ENCODE results near the gene GOLGA6L2.
A peak's percentile ranks its signal among the peaks of the same experiment; 100 is the strongest.

The GOLGA6L2 gene

DNA sequence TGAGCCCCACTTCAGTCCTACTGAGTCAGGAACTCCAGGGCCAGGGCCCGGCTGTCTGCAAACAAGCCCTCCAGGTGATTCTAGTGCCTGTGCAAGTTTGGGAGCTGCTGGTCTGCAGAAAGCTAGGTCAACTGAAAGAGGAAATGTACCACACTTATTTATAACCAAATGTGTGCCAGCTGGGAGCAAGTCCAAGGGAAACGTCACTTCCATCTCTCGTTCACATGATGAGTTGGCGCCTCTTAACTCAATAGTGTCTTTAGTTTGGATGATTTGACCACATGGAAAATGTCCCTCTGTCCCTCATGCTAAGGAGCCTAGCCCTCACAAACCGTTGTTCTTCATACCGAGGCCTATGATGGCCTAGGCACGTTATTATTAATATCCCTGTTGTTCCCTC, 49.3 kb downstream of the GOLGA6L2 start:
- H4K20me1 ChIP-seq (ENCODE audit: insufficient read depth, low read length) = no peaks in the 10 kb centered on the region
- TF ChIP-seq EZH2phosphoT487 (IDR thresholded peaks at IDR 0.05; ENCODE audit: low read length) = no peak
- no peak for TF ChIP-seq EZH2 (optimal IDR thresholded peaks at IDR 0.05; ENCODE audit: low read depth, low read length)
- TF ChIP-seq, protein P1, sequence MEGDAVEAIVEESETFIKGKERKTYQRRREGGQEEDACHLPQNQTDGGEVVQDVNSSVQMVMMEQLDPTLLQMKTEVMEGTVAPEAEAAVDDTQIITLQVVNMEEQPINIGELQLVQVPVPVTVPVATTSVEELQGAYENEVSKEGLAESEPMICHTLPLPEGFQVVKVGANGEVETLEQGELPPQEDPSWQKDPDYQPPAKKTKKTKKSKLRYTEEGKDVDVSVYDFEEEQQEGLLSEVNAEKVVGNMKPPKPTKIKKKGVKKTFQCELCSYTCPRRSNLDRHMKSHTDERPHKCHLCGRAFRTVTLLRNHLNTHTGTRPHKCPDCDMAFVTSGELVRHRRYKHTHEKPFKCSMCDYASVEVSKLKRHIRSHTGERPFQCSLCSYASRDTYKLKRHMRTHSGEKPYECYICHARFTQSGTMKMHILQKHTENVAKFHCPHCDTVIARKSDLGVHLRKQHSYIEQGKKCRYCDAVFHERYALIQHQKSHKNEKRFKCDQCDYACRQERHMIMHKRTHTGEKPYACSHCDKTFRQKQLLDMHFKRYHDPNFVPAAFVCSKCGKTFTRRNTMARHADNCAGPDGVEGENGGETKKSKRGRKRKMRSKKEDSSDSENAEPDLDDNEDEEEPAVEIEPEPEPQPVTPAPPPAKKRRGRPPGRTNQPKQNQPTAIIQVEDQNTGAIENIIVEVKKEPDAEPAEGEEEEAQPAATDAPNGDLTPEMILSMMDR (IDR thresholded peaks at IDR 0.05; ENCODE audit: low read length) = no peak
- H2AFZ ChIP-seq (ENCODE audit: low read length) = peak overlapping the region; percentile 22; the same call in 1 of the 2 replicates
- no peaks in the 10 kb centered on the region for H3F3A ChIP-seq (ENCODE audit: insufficient read depth, low read length)
- H3K4me3 ChIP-seq (ENCODE audit: low read length) = no peak overlapping the region
- H3K9ac ChIP-seq (ENCODE audit: low read length) = no peak overlapping the region
- H3K27me3 ChIP-seq (replicated peaks; ENCODE audit: insufficient read depth, low read length) = no peaks in the 10 kb centered on the region
- peak overlapping the region; percentile 13; the same call in 1 of the 2 replicates for H3K4me2 ChIP-seq (ENCODE audit: low read depth, low read length)
- no peaks in the 10 kb centered on the region for H3K36me3 ChIP-seq (replicated peaks; ENCODE audit: insufficient read depth, low read length)
- H3K9me3 ChIP-seq (replicated peaks; ENCODE audit: insufficient read depth, low read length) = no peaks in the 10 kb centered on the region
- H3K4me1 ChIP-seq (ENCODE audit: low read length) = peaks cover 8% of the 10 kb centered on the region; the same call in 1 of the 2 replicates
- no peaks in the 10 kb centered on the region for H3K79me2 ChIP-seq (ENCODE audit: low read length)
- no peak overlapping the region for H3K27ac ChIP-seq (ENCODE audit: low read length)
- no peaks in the 10 kb centered on the region for H3K9me2 ChIP-seq (replicated peaks; ENCODE audit: insufficient read depth, low read length)
- DNase-seq = no peak

DNA sequence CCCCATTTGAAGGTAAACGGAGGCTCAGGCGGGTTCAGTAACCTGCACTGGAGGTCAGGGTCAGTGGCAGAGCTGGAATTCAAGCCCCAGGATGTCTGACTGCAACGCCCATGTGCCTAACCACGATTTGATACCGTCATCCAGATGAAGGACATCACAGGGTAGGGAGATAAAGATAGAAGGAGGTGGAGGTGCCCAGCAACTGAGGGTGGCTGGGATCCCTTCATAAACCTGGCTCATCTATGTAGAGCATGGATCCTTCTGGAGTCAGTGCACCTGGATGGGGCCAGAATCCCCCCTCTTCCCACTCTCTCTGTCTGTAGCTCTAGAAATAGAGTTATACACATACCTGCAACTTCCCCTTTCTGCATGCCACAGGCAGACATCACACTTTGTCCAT, 51.2 kb downstream of the GOLGA6L2 start:
- H4K20me1 ChIP-seq (ENCODE audit: insufficient read depth, low read length) = no peaks in the 10 kb centered on the region
- no peak overlapping the region for H3K4me2 ChIP-seq (ENCODE audit: low read depth, low read length)
- H3K9me3 ChIP-seq (replicated peaks; ENCODE audit: insufficient read depth, low read length) = no peaks in the 10 kb centered on the region
- no peak overlapping the region for H2AFZ ChIP-seq (ENCODE audit: low read length)
- H3K4me3 ChIP-seq (ENCODE audit: low read length) = no peak overlapping the region
- H3K27me3 ChIP-seq (replicated peaks; ENCODE audit: insufficient read depth, low read length) = no peaks in the 10 kb centered on the region
- DNase-seq = no peak
- no peaks in the 10 kb centered on the region for H3K36me3 ChIP-seq (replicated peaks; ENCODE audit: insufficient read depth, low read length)
- peaks cover 8% of the 10 kb centered on the region; the same call in 1 of the 2 replicates for H3K4me1 ChIP-seq (ENCODE audit: low read length)
- no peaks in the 10 kb centered on the region for H3F3A ChIP-seq (ENCODE audit: insufficient read depth, low read length)
- H3K9ac ChIP-seq (ENCODE audit: low read length) = no peak overlapping the region
- no peaks in the 10 kb centered on the region for H3K9me2 ChIP-seq (replicated peaks; ENCODE audit: insufficient read depth, low read length)
- TF ChIP-seq, protein P1 (IDR thresholded peaks at IDR 0.05; ENCODE audit: low read length) = no peak
- TF ChIP-seq EZH2phosphoT487 (IDR thresholded peaks at IDR 0.05; ENCODE audit: low read length) (no peak), EZH2 (optimal IDR thresholded peaks at IDR 0.05; ENCODE audit: low read depth, low read length) (no peak)
- no peaks in the 10 kb centered on the region for H3K79me2 ChIP-seq (ENCODE audit: low read length)
- H3K27ac ChIP-seq (ENCODE audit: low read length) = no peak overlapping the region

DNA sequence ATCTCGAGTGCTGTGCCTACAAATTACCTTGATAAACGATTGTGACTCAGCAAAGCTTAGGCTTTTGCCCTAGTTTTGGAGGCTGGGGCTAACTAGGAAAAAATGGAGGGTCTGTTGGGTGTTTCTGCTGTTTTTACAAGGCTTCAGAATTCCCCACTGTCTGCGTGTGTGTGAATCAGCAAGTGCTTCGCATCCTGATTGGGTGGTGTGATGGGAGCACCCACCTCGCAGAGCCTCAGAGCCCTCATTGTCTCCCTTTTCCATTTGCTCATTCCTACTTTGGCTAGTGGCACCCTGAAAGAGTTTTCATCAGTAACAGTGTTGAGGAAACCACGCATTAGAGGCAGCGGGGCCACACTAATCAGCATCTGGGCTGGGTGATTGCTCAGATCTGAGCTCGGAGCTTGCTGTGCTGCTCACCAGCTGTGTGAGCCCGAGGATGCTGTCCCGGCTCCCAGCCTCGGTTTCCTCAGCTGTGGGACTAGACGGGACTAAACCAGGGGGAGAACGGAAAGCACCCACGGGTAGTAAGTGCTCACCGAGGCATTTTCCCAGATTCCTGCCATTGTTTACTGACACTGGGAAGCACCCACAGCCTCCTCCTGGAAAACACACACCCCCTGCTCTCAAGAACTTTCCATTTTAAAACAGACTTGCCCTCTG, 51.9 kb downstream of the GOLGA6L2 start:
- Histone ChIP-seq H3K36me3 (replicated peaks; ENCODE audit: insufficient read depth, low read length) (no peaks in the 10 kb centered on the region), H3K9me2 (replicated peaks; ENCODE audit: insufficient read depth, low read length) (no peaks in the 10 kb centered on the region), H3K4me3 (ENCODE audit: low read length) (no peak overlapping the region), H3K4me1 (ENCODE audit: low read length) (peaks cover 8% of the 10 kb centered on the region; the same call in 1 of the 2 replicates), H3K27ac (ENCODE audit: low read length) (no peak overlapping the region), H4K20me1 (ENCODE audit: insufficient read depth, low read length) (no peaks in the 10 kb centered on the region), H3K9me3 (replicated peaks; ENCODE audit: insufficient read depth, low read length) (no peaks in the 10 kb centered on the region), H3K79me2 (ENCODE audit: low read length) (no peaks in the 10 kb centered on the region), H3K9ac (ENCODE audit: low read length) (no peak overlapping the region), H3F3A (ENCODE audit: insufficient read depth, low read length) (no peaks in the 10 kb centered on the region), H3K27me3 (replicated peaks; ENCODE audit: insufficient read depth, low read length) (no peaks in the 10 kb centered on the region), H3K4me2 (ENCODE audit: low read depth, low read length) (no peak overlapping the region), H2AFZ (ENCODE audit: low read length) (no peak overlapping the region)
- TF ChIP-seq, protein P1 (IDR thresholded peaks at IDR 0.05; ENCODE audit: low read length) = no peak
- TF ChIP-seq EZH2 (optimal IDR thresholded peaks at IDR 0.05; ENCODE audit: low read depth, low read length) (no peak), EZH2phosphoT487 (IDR thresholded peaks at IDR 0.05; ENCODE audit: low read length) (no peak)
- no peak for DNase-seq

All from MM.1S (cell line).